Measurements from ENCODE around the gene NPY2R. TPM values are rescaled to one million over a fixed set of nuclear protein-coding genes. Genes with fewer than 3 reads are reported as not detected.

Gene NPY2R
- total RNA-seq, 1 experiment from 2014 or later: not detected

DNA sequence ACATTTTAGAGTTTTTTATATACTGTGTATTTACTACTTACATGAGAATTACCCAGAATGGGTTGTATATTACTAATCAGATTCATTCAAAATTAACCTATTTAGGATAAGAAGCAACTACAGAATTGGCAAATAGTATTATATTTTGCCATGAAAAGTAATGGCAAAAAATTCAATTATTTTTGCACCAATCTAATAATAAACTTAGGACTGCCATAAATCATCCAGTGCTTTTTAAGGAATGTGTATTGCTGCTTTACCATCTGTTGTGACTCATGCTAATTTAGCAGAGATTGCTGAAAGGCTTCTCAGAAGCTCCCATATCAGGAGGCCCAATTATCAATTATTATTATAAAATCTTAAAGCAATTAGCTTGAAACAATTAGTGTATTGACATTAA, 24.0 kb downstream of the NPY2R start:
- intact Hi-C loops (cut with micrococcal nuclease; ENCODE audit: unreplicated experiment): no loop called here
- H3K36me3 ChIP-seq (ENCODE audit: control insufficient read depth, insufficient read depth, low read length): no peaks in the 10 kb centered on the region
- TF ChIP-seq, protein P1, sequence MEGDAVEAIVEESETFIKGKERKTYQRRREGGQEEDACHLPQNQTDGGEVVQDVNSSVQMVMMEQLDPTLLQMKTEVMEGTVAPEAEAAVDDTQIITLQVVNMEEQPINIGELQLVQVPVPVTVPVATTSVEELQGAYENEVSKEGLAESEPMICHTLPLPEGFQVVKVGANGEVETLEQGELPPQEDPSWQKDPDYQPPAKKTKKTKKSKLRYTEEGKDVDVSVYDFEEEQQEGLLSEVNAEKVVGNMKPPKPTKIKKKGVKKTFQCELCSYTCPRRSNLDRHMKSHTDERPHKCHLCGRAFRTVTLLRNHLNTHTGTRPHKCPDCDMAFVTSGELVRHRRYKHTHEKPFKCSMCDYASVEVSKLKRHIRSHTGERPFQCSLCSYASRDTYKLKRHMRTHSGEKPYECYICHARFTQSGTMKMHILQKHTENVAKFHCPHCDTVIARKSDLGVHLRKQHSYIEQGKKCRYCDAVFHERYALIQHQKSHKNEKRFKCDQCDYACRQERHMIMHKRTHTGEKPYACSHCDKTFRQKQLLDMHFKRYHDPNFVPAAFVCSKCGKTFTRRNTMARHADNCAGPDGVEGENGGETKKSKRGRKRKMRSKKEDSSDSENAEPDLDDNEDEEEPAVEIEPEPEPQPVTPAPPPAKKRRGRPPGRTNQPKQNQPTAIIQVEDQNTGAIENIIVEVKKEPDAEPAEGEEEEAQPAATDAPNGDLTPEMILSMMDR (IDR thresholded peaks at IDR 0.05): no peak
- TF ChIP-seq, protein P2, sequence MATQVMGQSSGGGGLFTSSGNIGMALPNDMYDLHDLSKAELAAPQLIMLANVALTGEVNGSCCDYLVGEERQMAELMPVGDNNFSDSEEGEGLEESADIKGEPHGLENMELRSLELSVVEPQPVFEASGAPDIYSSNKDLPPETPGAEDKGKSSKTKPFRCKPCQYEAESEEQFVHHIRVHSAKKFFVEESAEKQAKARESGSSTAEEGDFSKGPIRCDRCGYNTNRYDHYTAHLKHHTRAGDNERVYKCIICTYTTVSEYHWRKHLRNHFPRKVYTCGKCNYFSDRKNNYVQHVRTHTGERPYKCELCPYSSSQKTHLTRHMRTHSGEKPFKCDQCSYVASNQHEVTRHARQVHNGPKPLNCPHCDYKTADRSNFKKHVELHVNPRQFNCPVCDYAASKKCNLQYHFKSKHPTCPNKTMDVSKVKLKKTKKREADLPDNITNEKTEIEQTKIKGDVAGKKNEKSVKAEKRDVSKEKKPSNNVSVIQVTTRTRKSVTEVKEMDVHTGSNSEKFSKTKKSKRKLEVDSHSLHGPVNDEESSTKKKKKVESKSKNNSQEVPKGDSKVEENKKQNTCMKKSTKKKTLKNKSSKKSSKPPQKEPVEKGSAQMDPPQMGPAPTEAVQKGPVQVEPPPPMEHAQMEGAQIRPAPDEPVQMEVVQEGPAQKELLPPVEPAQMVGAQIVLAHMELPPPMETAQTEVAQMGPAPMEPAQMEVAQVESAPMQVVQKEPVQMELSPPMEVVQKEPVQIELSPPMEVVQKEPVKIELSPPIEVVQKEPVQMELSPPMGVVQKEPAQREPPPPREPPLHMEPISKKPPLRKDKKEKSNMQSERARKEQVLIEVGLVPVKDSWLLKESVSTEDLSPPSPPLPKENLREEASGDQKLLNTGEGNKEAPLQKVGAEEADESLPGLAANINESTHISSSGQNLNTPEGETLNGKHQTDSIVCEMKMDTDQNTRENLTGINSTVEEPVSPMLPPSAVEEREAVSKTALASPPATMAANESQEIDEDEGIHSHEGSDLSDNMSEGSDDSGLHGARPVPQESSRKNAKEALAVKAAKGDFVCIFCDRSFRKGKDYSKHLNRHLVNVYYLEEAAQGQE (IDR thresholded peaks at IDR 0.05; ENCODE audit: insufficient read depth in 1 of 2, low read depth in 2 of 2, low read length in 1 of 2): no peak
- TF ChIP-seq POLR2AphosphoS5 (IDR thresholded peaks at IDR 0.05; ENCODE audit: low read depth, low read length): no peak
- no peak for TF ChIP-seq SIN3A (IDR thresholded peaks at IDR 0.05; ENCODE audit: borderline replicate concordance, insufficient read depth, low read depth, low read length)
- TF ChIP-seq TCF7L2 (IDR thresholded peaks at IDR 0.05; ENCODE audit: low read depth, low read length): no peak
- DNase-seq (ENCODE audit: low read depth, low spot score) (no peak), ATAC-seq (no peak)
- no TSS peak for BruUV-seq (replicated peaks)
- H3K9me3 ChIP-seq (ENCODE audit: control insufficient read depth, insufficient read depth, low read depth, low read length): no peaks in the 10 kb centered on the region
- in situ Hi-C loops (cut with HindIII; ENCODE audit: low pct_unique_long_range_greater_than_20kb, low sequenced_read_pairs): no loop called here
- H3K4me3 ChIP-seq (ENCODE audit: low read depth in 2 of 2, low read length in 2 of 2): no peak overlapping the region
- no peak overlapping the region for H3K27ac ChIP-seq (ENCODE audit: low read length)
- CTCF ChIA-PET: no interaction called here
- no peaks in the 10 kb centered on the region for H3K27me3 ChIP-seq (ENCODE audit: control insufficient read depth, insufficient read depth, low read length)
- H3K4me1 ChIP-seq (ENCODE audit: control insufficient read depth, insufficient read depth, low read length): no peaks in the 10 kb centered on the region
- POLR2A ChIA-PET: no interaction called here

DNA sequence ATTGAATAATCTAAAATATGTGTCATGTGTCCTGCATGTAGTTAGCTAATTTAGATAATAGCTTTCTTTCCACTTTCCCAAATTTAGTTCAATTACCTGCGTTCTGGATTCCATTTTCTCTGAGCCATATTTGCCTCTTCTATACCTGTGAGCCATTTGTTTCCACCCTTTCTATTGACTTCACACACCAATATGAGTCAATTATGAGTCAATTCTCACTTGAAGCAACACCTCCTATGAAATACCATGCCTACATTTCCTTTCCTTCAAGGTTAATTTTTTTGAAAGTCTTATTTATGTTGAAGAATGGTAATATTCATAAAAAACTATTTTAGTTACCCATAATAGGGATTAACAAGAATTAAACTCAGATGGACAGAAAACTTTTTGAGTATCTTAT, 25.8 kb downstream of the NPY2R start:
- TF ChIP-seq TCF7L2 (IDR thresholded peaks at IDR 0.05; ENCODE audit: low read depth, low read length) (no peak), POLR2AphosphoS5 (IDR thresholded peaks at IDR 0.05; ENCODE audit: low read depth, low read length) (no peak), SIN3A (IDR thresholded peaks at IDR 0.05; ENCODE audit: borderline replicate concordance, insufficient read depth, low read depth, low read length) (no peak)
- TF ChIP-seq, protein P2 (IDR thresholded peaks at IDR 0.05; ENCODE audit: insufficient read depth in 1 of 2, low read depth in 2 of 2, low read length in 1 of 2): no peak
- TF ChIP-seq, protein P1 (IDR thresholded peaks at IDR 0.05): no peak
- H3K36me3 ChIP-seq (ENCODE audit: control insufficient read depth, insufficient read depth, low read length): no peaks in the 10 kb centered on the region
- ChIA-PET POLR2A (no interaction called here), CTCF (no interaction called here)
- ATAC-seq (no peak), DNase-seq (ENCODE audit: low read depth, low spot score) (no peak)
- in situ Hi-C loops (cut with HindIII; ENCODE audit: low pct_unique_long_range_greater_than_20kb, low sequenced_read_pairs): no loop called here
- no peaks in the 10 kb centered on the region for H3K27me3 ChIP-seq (ENCODE audit: control insufficient read depth, insufficient read depth, low read length)
- BruUV-seq (replicated peaks): no TSS peak
- intact Hi-C loops (cut with micrococcal nuclease; ENCODE audit: unreplicated experiment): no loop called here
- H3K4me3 ChIP-seq (ENCODE audit: low read depth in 2 of 2, low read length in 2 of 2): no peak overlapping the region
- H3K4me1 ChIP-seq (ENCODE audit: control insufficient read depth, insufficient read depth, low read length): no peaks in the 10 kb centered on the region
- no peak overlapping the region for H3K27ac ChIP-seq (ENCODE audit: low read length)
- H3K9me3 ChIP-seq (ENCODE audit: control insufficient read depth, insufficient read depth, low read depth, low read length): no peaks in the 10 kb centered on the region

Data from Panc1 (cell line).